GM19467 (cell line): ENCODE results near the gene SUPT7L.
"Not testable (repeated sequence)": the region's sequence is repeated elsewhere in the genome, so short reads cannot be mapped to it uniquely, and the experiment has no call there.

Experiments
- ATAC-seq: cut with Tn5 transposase; IDR thresholded peaks from one replicate; pipeline ENCODE4 v1.9.1; 2021; ENCODE audit warnings: mild to moderate bottlenecking, moderate library complexity; ENCODE audit not compliant: unreplicated experiment

Gene SUPT7L

GRCh38 chr2:27640722-27641245, 22.6 kb downstream of the SUPT7L start:
- no peak for ATAC-seq

- no peak for ATAC-seq
Measured at GRCh38 chr2:27638709-27639108, 24.7 kb downstream of the SUPT7L start.

GRCh38 chr2:27638037-27638637, 25.3 kb downstream of the SUPT7L start:
- ATAC-seq = no peak

GRCh38 chr2:27636766-27637165, 26.6 kb downstream of the SUPT7L start:
- ATAC-seq = no peak

- no peak for ATAC-seq
Measured at GRCh38 chr2:27634291-27634690, 29.1 kb downstream of the SUPT7L start.

GRCh38 chr2:27630257-27630656, 33.2 kb downstream of the SUPT7L start:
- ATAC-seq = not testable (repeated sequence)

GRCh38 chr2:27628767-27629709, 34.4 kb downstream of the SUPT7L start, which contains the start of the genes CCDC121 and GPN1:
Gene CCDC121 (minus strand): TSS chr2:27629012. CDS start chr2:27627799, 1,213 bp downstream.
Gene GPN1 (plus strand): TSS chr2:27629050. CDS start chr2:27629059, 9 bp downstream.
- ATAC-seq = peak; percentile 98

GRCh38 chr2:27627963-27628766, 35.2 kb downstream of the SUPT7L start:
- peak; percentile 19 for ATAC-seq

GRCh38 chr2:27626921-27627320, 36.5 kb downstream of the SUPT7L start:
- not testable (repeated sequence) for ATAC-seq

- not testable (repeated sequence) for ATAC-seq
Measured at GRCh38 chr2:27626323-27626722, 37.1 kb downstream of the SUPT7L start.

- ATAC-seq = no peak
Measured at GRCh38 chr2:27624943-27625342, 38.5 kb downstream of the SUPT7L start.

GRCh38 chr2:27622921-27623384, 40.5 kb downstream of the SUPT7L start:
- ATAC-seq = no peak

- ATAC-seq = no peak
Measured at GRCh38 chr2:27621524-27621923, 41.9 kb downstream of the SUPT7L start.

GRCh38 chr2:27615316-27615715, 48.1 kb downstream of the SUPT7L start:
- no peak for ATAC-seq

GRCh38 chr2:27613985-27614384, 49.4 kb downstream of the SUPT7L start:
- ATAC-seq = no peak

- ATAC-seq = no peak
Measured at GRCh38 chr2:27606611-27607010, 56.8 kb downstream of the SUPT7L start.
